Measurements from ENCODE around the gene EEF1AKMT1. TPM values are rescaled to one million over a fixed set of nuclear protein-coding genes. Genes with fewer than 3 reads are reported as not detected.
A peak's percentile ranks its signal among the peaks of the same experiment; 100 is the strongest.

Gene EEF1AKMT1
- total RNA-seq, 1 experiment from 2014 or later = 6.1 TPM

- H3K56ac ChIP-seq (ENCODE audit: insufficient read length, low read depth, low read length) = no peak overlapping the region
- Mint-ChIP-seq H3K36me3 (ENCODE audit: insufficient read depth in 1 of 3, low read depth in 3 of 3) (no peaks in the 10 kb centered on the region), H3K9me3 (peaks cover 0 to 2% of the 10 kb centered on the region in 2 experiments; a peak in 1 of 5 replicates), H3K27ac (no peak overlapping the region; a peak in 2 of 7 replicates), H3K4me1 (peaks cover 21 to 24% of the 10 kb centered on the region in 2 experiments), H3K4me3 (no peak overlapping the region), H3K27me3 (ENCODE audit: low read depth) (peaks cover 25% of the 10 kb centered on the region)
- no peak overlapping the region for H3K23ac ChIP-seq (ENCODE audit: insufficient read length, low read depth, low read length)
- H2BK120ac ChIP-seq (ENCODE audit: low read depth, low read length, poor library complexity, severe bottlenecking) = peak overlapping the region; percentile 12
- H2BK12ac ChIP-seq (ENCODE audit: insufficient read length, low read depth, low read length) = no peak overlapping the region
- H3T11ph ChIP-seq (ENCODE audit: low read length) = no peak overlapping the region
- no peaks in the 10 kb centered on the region for H4K20me1 ChIP-seq (ENCODE audit: control insufficient read depth, insufficient read depth, insufficient read length)
- H3K9me3 ChIP-seq (ENCODE audit: control insufficient read depth, low read depth, low read length) = no peaks in the 10 kb centered on the region
- peak; percentile 42 for TF ChIP-seq CTCF (conservative IDR thresholded peaks at IDR 0.05)
- no peak overlapping the region for H2AFZ ChIP-seq (ENCODE audit: low read length)
- DNase-seq = peak; percentile 79
- no peak overlapping the region for H3K14ac ChIP-seq (ENCODE audit: insufficient read depth, low read length)
- no peaks in the 10 kb centered on the region for H3K23me2 ChIP-seq (ENCODE audit: insufficient read length, low read depth, low read length, poor library complexity, severe bottlenecking)
- H3K79me1 ChIP-seq (ENCODE audit: insufficient read depth, low read depth, low read length, poor library complexity, severe bottlenecking) = no peaks in the 10 kb centered on the region
- no peak overlapping the region for H3K9ac ChIP-seq (ENCODE audit: extremely low read depth, insufficient read length, low read length)
- H4K91ac ChIP-seq (ENCODE audit: insufficient read length, low read depth, low read length) = no peak overlapping the region
- no peaks in the 10 kb centered on the region for H3K79me2 ChIP-seq (ENCODE audit: insufficient read depth, low read length)
- no peak overlapping the region for H2BK15ac ChIP-seq (ENCODE audit: low read depth, low read length)
- H3K4ac ChIP-seq (ENCODE audit: low read depth, low read length) = no peak overlapping the region
- no CpG with 5 or more reads among the region's 13 CpGs for WGBS (ENCODE audit: extremely low coverage, insufficient read length, low lambda C conversion rate)
- H3K4me2 ChIP-seq (ENCODE audit: insufficient read depth, insufficient read length, low read length) = no peak overlapping the region
- no peak overlapping the region for H2AK5ac ChIP-seq (ENCODE audit: insufficient read length, low read length)
- no peaks in the 10 kb centered on the region for H3K27me3 ChIP-seq (ENCODE audit: insufficient read depth, low read length)
- no peak overlapping the region for H4K5ac ChIP-seq (ENCODE audit: insufficient read length, low read depth, low read length)
- no peak overlapping the region for H2BK5ac ChIP-seq (ENCODE audit: insufficient read length, low read length)
- no peak overlapping the region for H3K18ac ChIP-seq (ENCODE audit: insufficient read length, low read depth, low read length)
- H2BK20ac ChIP-seq (ENCODE audit: low read depth, low read length, poor library complexity, severe bottlenecking) = no peak overlapping the region
- no peak overlapping the region for H3K27ac ChIP-seq (ENCODE audit: insufficient read length, low read depth, low read length)
- H4K8ac ChIP-seq (replicated peaks; ENCODE audit: insufficient read length, low read depth, low read length) = no peak overlapping the region
- no peaks in the 10 kb centered on the region for H3K4me1 ChIP-seq (ENCODE audit: insufficient read depth, low read length)
Observed at GRCh38 chr13:20711301-20712044, 62.3 kb downstream of the EEF1AKMT1 start.

Measured in H9 (cell line).